GM12878 (cell line): Measurements from ENCODE around the gene CEP250.

Experiments
- BACH1 ChIP-seq: fragments of 450-650 bp; IDR thresholded peaks from 2 replicates; pipeline ENCODE4 v1.6.1; 2017; ENCODE audit warnings: mild to moderate bottlenecking, borderline replicate concordance
- MYC ChIP-seq: IDR thresholded peaks from 2 replicates; pipeline ENCODE4 v1.6.1; 2011; ENCODE audit warnings: mild to moderate bottlenecking, low read length, moderate library complexity, inconsistent platforms; ENCODE audit not compliant: insufficient read depth, insufficient replicate concordance, insufficient read length, severe bottlenecking
- SPI1 ChIP-seq: IDR thresholded peaks from 2 replicates; pipeline ENCODE4 v1.6.1; 2011; ENCODE audit warnings: low read depth, mild to moderate bottlenecking, low read length, moderate library complexity, borderline replicate concordance; ENCODE audit not compliant: insufficient read depth
- TF ChIP-seq, protein P1 (sequence below): IDR thresholded peaks from 2 replicates; pipeline ENCODE4 v1.6.1; 2012; ENCODE audit warnings: mild to moderate bottlenecking, low read depth, low read length

- TF ChIP-seq, protein P1, sequence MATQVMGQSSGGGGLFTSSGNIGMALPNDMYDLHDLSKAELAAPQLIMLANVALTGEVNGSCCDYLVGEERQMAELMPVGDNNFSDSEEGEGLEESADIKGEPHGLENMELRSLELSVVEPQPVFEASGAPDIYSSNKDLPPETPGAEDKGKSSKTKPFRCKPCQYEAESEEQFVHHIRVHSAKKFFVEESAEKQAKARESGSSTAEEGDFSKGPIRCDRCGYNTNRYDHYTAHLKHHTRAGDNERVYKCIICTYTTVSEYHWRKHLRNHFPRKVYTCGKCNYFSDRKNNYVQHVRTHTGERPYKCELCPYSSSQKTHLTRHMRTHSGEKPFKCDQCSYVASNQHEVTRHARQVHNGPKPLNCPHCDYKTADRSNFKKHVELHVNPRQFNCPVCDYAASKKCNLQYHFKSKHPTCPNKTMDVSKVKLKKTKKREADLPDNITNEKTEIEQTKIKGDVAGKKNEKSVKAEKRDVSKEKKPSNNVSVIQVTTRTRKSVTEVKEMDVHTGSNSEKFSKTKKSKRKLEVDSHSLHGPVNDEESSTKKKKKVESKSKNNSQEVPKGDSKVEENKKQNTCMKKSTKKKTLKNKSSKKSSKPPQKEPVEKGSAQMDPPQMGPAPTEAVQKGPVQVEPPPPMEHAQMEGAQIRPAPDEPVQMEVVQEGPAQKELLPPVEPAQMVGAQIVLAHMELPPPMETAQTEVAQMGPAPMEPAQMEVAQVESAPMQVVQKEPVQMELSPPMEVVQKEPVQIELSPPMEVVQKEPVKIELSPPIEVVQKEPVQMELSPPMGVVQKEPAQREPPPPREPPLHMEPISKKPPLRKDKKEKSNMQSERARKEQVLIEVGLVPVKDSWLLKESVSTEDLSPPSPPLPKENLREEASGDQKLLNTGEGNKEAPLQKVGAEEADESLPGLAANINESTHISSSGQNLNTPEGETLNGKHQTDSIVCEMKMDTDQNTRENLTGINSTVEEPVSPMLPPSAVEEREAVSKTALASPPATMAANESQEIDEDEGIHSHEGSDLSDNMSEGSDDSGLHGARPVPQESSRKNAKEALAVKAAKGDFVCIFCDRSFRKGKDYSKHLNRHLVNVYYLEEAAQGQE, result no peak
- TF ChIP-seq SPI1 (no peak), MYC (no peak), BACH1 (no peak)
These were observed 34.1 kb upstream of the CEP250 start for GRCh38 chr20:35421322-35421721.
